Neural progenitor cell (in vitro differentiated cells): ENCODE data around the gene CIC.

Source experiments
- EZH2 ChIP-seq: fragments of 200-600 bp; sonication (generic); IDR thresholded peaks from 2 replicates; pipeline ENCODE4 v1.6.1; 2017; ENCODE audit warnings: antibody characterized with exemption, mild to moderate bottlenecking, moderate library complexity
- EZH2phosphoT487 ChIP-seq: fragments of 200-600 bp; sonication (generic); IDR thresholded peaks from 2 replicates; pipeline ENCODE4 v1.6.1; 2017; ENCODE audit warnings: antibody characterized with exemption
- TF ChIP-seq, protein P1 (sequence below): fragments of 200-600 bp; sonication (generic); IDR thresholded peaks from 2 replicates; pipeline ENCODE4 v1.5.1; 2017; ENCODE audit warnings: antibody characterized with exemption, mild to moderate bottlenecking

DNA sequence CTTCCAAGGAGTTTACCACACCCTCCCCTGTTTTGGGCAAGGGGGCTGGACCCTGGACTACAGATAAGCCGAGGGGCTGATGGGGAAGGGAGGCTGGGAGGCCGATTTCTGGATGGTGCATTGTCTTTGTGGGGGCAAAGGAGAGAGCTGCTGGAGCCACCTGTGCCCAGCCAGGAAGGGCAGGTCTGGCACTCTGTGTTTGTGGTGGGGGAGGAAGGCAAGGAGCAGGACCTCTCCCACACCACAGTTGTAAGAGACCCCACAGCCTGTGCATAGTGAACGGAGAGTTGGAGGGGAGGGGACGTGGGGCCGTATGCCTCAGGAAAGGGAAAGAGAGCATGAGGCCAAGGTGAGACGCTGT, 16.9 kb downstream of the CIC start:
- TF ChIP-seq, protein P1, sequence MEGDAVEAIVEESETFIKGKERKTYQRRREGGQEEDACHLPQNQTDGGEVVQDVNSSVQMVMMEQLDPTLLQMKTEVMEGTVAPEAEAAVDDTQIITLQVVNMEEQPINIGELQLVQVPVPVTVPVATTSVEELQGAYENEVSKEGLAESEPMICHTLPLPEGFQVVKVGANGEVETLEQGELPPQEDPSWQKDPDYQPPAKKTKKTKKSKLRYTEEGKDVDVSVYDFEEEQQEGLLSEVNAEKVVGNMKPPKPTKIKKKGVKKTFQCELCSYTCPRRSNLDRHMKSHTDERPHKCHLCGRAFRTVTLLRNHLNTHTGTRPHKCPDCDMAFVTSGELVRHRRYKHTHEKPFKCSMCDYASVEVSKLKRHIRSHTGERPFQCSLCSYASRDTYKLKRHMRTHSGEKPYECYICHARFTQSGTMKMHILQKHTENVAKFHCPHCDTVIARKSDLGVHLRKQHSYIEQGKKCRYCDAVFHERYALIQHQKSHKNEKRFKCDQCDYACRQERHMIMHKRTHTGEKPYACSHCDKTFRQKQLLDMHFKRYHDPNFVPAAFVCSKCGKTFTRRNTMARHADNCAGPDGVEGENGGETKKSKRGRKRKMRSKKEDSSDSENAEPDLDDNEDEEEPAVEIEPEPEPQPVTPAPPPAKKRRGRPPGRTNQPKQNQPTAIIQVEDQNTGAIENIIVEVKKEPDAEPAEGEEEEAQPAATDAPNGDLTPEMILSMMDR, result no peak
- no peak for TF ChIP-seq EZH2
- TF ChIP-seq EZH2phosphoT487, result no peak
